Small intestine (tissue), 7 donors: ENCODE results near the gene FBXW9. TPM values are rescaled to one million over a fixed set of nuclear protein-coding genes. Genes with fewer than 3 reads are reported as not detected.

Experiments
- DNase-seq, 2 donors: peaks; one replicate each; pipeline versions ENCODE4 v3.0.0 to v3.0.0-alpha.2; 2013
- FAIRE-seq: peaks from 2 replicates; lab custom pipeline; 2012; peaks lifted over from hg19 to GRCh38; lab: Jason Lieb, UNC
- H3K27ac ChIP-seq, 3 donors: one replicate each; pipeline ENCODE4 v1.5.1; 2013; ENCODE audit warnings: low read length in 2 of 3, mild to moderate bottlenecking in 2 of 3, control low read depth in 1 of 3, inconsistent platforms in 1 of 3, low read depth in 1 of 3, moderate library complexity in 1 of 3
- H3K27me3 ChIP-seq, 3 donors: one replicate each; pipeline ENCODE4 v1.6.1; 2013; ENCODE audit warnings: low read length in 3 of 3, inconsistent platforms in 1 of 3; ENCODE audit not compliant: control insufficient read depth in 3 of 3, insufficient read depth in 3 of 3
- H3K36me3 ChIP-seq, 3 donors: one replicate each; pipeline ENCODE4 v1.6.1; 2013; ENCODE audit warnings: low read length in 3 of 3, inconsistent platforms in 1 of 3, low read depth in 1 of 3, mild to moderate bottlenecking in 1 of 3, moderate library complexity in 1 of 3; ENCODE audit not compliant: control insufficient read depth in 3 of 3, insufficient read depth in 2 of 3
- H3K4me1 ChIP-seq, 3 donors: one replicate each; pipeline ENCODE4 v1.6.1; 2013; ENCODE audit warnings: low read length in 2 of 3, inconsistent platforms in 1 of 3, low read depth in 1 of 3, mild to moderate bottlenecking in 1 of 3, moderate library complexity in 1 of 3; ENCODE audit not compliant: control insufficient read depth in 3 of 3, insufficient read depth in 2 of 3
- H3K4me3 ChIP-seq, 3 donors: one replicate each; pipeline ENCODE4 v1.5.1; 2013; ENCODE audit warnings: low read length in 3 of 3, control low read depth in 1 of 3, inconsistent platforms in 1 of 3, low read depth in 1 of 3, mild to moderate bottlenecking in 1 of 3, moderate library complexity in 1 of 3
- H3K9me3 ChIP-seq, 2 donors: one replicate each; pipeline ENCODE4 v1.6.1; 2013; ENCODE audit warnings: low read depth in 1 of 2, low read length in 1 of 2; ENCODE audit not compliant: control insufficient read depth in 2 of 2, insufficient read depth in 1 of 2
- WGBS, 3 donors: extraction: QIAGEN DNeasy Blood & Tissue Kit; methylation state at CpG; one replicate each; pipeline ENCODE4 v1.1.7; 2013; 5-methylcytosine and 5-hydroxymethylcytosine counted together
- polyA plus RNA-seq, 4 donors: library from polyadenylated mRNA; stranded (reverse) in 3 of 4; unstranded in 1 of 4; fragments of 200-250 nt in 3 of 4; fragments of 120-200 nt in 1 of 4; gene quantifications; one replicate each; pipeline versions ENCODE4 v1.2.1 to v1.2.3, GENCODE V29; 2013
- donor health status: healthy with polysubstance abuse.
- donor health status: control.
- donor health status: control.
- donor health status: Bipolar disorder and iron deficiency.
- donor health status: healthy.

The FBXW9 gene
- polyA plus RNA-seq, 4 donors = 4.5 to 11.8 (median 7.2) TPM

DNA sequence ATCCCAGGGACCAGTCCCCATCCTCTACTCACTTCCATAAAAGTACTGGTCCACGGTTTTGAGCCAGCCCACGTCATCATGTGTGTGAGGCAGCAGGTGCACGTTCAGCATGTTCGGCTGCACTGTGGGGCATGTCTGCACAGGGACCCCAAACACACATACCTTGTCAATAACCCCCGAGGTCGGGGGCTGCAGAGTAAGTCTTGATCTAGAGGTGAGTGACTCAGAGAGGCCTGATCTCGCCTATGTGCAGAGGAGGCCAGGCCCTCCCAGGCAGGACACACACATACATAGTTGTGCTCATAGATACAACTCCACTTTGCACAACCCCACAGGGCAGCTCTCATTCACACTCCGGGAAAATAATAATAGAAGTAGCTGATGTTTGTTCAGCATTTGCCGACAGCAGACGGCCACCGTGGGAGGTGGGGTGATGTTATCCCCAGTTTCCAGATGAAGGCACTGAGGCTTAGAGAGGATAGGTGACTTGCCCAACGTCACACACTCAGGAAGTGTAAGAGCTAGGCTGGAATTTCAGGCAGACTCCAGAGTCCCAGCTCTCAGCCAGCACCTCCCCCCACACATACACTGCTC is 30.7 kb downstream of the FBXW9 start:
- WGBS, 3 donors = 44 to 48% (median 47%) methylated on average over 12 of the region's 12 CpGs
- Histone ChIP-seq H3K27me3 (no peaks in the 10 kb centered on the region), H3K36me3 (peaks cover 2 to 66% (median 7%) of the 10 kb centered on the region in 3 donors), H3K9me3 (no peaks in the 10 kb centered on the region), H3K4me1 (peaks cover 10 to 22% (median 12%) of the 10 kb centered on the region in 3 donors), H3K27ac (peak overlapping the region in 1 of 3 donors; percentile 66), H3K4me3 (peak overlapping the region; percentile 77 to 83 (median 82))
- FAIRE-seq (no peak), DNase-seq (no peak)

DNA sequence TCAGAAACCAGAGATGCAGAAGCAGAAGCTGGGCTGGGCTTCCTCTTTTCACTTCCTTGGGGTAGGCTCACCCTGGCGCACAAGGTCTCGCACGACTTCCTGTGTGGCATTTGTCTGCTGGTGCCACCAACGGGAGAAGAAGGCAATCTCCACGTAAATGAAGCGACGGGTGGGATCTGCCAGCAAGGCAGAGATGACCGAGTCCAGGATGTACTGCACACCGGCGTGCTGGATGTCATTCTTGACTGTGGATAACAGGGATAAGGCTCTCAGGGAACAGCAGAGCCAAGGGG is 31.2 kb downstream of the FBXW9 start:
- H3K27me3 ChIP-seq = no peaks in the 10 kb centered on the region
- no peak for DNase-seq
- peaks cover 2 to 64% (median 7%) of the 10 kb centered on the region in 3 donors for H3K36me3 ChIP-seq
- FAIRE-seq = no peak
- peaks cover 9 to 17% (median 12%) of the 10 kb centered on the region in 3 donors for H3K4me1 ChIP-seq
- no peaks in the 10 kb centered on the region for H3K9me3 ChIP-seq
- no peak overlapping the region for H3K4me3 ChIP-seq
- 69 to 93% (median 81%) methylated on average over 10 of the region's 10 CpGs for WGBS, 3 donors
- H3K27ac ChIP-seq = peak overlapping the region in 1 of 3 donors; percentile 66

DNA sequence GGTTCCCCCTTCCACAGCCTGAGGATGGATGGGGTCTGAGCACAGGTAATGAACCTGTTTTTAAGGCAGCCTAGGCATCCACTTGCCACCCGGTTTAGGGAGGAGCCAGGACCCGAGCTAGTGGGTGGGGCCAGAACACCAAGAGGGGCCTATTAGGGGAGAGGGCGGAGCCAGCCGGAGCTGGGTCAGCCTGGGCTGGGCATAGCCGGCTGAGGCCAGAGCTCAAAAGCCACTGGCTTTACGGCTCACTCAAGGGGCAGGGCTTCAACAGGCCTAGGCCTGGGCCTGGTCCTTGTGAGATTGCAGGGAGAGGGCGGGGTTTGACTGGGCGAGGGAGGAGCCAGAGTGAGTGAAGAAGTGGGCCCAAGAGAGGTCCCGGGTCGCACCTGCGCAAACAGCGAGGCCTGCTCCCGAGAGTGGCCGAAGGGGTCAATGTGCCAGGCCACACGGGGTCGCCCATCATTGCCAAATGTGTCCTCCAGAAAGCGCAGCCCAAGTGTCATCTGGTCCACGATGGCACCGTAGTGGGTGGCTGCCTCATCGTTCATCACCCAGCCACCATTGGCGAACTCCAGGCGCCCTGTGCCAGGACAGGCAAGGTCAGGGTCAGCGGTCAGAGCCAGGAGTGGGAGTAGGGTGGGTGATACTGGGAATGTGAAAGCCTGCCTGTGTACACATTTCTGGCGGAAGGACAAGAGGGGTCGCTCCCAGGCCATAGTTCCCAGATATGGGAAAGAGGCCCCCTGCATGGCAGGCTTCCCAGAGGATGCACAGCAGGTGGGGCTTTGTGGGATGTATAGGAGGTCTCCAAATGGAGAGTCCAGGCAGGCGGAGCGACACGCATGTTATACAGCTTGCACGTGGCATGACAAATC is 31.8 kb downstream of the FBXW9 start:
- peak overlapping the region in 1 of 3 donors; percentile 66 for H3K27ac ChIP-seq
- H3K27me3 ChIP-seq = no peaks in the 10 kb centered on the region
- 84 to 87% (median 84%) methylated on average over 29 of the region's 29 CpGs for WGBS, 3 donors
- H3K9me3 ChIP-seq = no peaks in the 10 kb centered on the region
- no peak for DNase-seq
- FAIRE-seq = no peak
- peaks cover 7 to 16% (median 12%) of the 10 kb centered on the region in 3 donors for H3K4me1 ChIP-seq
- no peak overlapping the region for H3K4me3 ChIP-seq
- H3K36me3 ChIP-seq = peaks cover 2 to 68% (median 7%) of the 10 kb centered on the region in 3 donors

DNA sequence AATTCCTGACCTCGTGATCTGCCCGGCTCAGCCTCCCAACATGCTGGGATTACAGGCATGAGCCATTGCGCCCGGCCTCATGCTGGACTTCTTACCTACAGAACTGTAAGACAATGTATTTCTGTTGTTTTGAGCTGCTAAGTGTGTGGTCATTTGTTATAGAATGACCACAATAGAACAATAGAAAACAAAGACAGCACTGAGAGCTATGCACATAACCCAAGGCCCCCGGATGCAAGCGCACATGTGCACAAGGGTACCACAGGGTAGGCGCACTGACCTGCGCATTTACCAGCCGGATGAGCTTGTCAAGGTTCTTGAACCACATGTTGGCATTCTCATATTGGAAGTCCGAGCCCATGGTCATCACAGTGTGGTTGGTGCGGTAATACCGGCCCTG is 35.5 kb downstream of the FBXW9 start:
- DNase-seq (no peak), FAIRE-seq (no peak)
- 94 to 96% (median 95%) methylated on average over 12 of the region's 12 CpGs for WGBS, 3 donors
- H3K9me3 ChIP-seq = no peaks in the 10 kb centered on the region
- H3K4me1 ChIP-seq = peaks cover 0 to 3% (median 2%) of the 10 kb centered on the region in 3 donors
- H3K27me3 ChIP-seq = no peaks in the 10 kb centered on the region
- no peak overlapping the region for H3K4me3 ChIP-seq
- no peak overlapping the region for H3K27ac ChIP-seq
- peaks cover 7 to 78% (median 8%) of the 10 kb centered on the region in 3 donors for H3K36me3 ChIP-seq

DNA sequence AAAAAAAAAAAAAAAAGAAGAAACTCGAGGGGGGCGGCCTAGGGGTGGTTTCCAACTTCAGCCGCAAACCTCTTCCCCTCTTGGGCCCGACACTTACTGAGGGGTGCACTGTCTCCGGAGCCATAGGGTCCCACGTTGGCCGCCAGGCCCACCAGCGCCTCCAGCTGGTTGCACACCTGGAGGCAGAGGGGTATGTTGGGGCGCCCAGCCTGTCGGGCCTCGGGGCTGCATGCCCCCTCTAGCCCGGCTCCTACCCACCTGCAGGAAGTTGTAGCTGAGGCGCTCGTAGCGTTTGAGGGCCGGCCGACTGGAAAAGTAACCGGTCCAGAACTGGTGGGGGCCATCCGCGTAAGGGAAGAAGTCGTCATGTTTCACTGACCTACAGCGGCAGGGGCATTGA is 38.5 kb downstream of the FBXW9 start:
- DNase-seq (no peak), FAIRE-seq (no peak)
- Histone ChIP-seq H3K27me3 (no peaks in the 10 kb centered on the region), H3K27ac (no peak overlapping the region), H3K36me3 (peaks cover 4 to 73% (median 11%) of the 10 kb centered on the region in 3 donors), H3K9me3 (no peaks in the 10 kb centered on the region), H3K4me1 (no peaks in the 10 kb centered on the region), H3K4me3 (no peak overlapping the region)
- 96 to 99% (median 96%) methylated on average over 20 to 22 of the region's 22 CpGs for WGBS, 3 donors

DNA sequence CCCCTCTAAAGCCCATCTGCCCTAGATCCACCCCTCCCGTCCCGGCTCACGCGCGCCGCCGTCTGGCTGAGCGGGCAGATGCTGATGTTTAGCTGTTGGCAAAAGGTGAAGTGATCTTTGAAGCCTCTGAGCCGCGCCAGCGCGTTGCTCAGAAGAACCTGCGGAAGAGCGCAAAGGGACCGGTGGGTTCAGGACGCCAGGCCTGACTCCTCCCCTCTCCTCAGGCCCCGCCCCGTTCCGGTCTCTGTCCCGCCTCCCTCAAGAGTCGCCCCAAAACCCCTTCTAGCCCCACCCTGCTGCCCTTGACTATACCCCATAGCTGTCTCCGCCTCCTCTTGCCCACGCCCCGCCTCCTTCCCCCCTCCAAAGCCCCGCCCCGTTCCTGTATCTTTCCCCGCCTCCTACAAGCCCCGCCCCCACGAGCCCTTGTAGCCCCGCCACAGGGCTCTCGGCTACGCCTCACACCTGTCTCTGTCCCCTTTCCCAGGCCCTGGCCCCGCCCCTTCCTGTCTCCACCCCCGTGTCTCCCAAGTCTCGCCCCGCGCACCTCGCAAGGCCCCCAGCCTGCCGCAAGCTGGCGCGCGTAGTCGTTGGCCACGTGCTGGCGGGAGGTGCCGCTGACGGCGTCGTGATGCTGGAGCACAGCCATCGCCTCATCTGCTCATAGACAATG is 39.4 kb downstream of the FBXW9 start:
- Histone ChIP-seq H3K36me3 (peaks cover 4 to 69% (median 10%) of the 10 kb centered on the region in 3 donors), H3K27me3 (no peaks in the 10 kb centered on the region), H3K27ac (no peak overlapping the region), H3K9me3 (no peaks in the 10 kb centered on the region), H3K4me3 (no peak overlapping the region), H3K4me1 (no peaks in the 10 kb centered on the region)
- FAIRE-seq (no peak), DNase-seq (no peak)
- WGBS, 3 donors = 76 to 90% (median 86%) methylated on average over 47 to 50 of the region's 50 CpGs

DNA sequence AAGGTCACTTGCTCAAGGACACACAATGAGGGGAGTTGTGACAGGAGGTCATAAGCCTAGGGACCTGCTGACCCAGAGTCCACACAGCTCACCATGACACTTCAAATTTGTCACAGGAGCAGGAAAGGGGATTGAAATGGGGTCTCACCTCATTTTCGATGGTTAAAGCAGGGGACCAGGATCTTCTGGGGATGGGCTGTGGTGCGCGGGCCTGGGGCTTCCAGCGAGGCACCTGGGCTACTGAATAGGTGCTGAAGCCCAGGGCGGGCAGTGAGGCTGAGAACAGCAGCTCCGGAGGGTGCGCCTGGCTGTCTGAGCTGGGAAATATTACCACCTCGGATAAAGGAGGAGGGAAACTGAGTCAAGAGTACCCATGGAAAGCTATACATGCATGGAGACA is 40.9 kb downstream of the FBXW9 start:
- Histone ChIP-seq H3K4me1 (no peaks in the 10 kb centered on the region), H3K36me3 (peaks cover 0 to 63% (median 9%) of the 10 kb centered on the region in 3 donors), H3K27ac (no peak overlapping the region), H3K9me3 (no peaks in the 10 kb centered on the region), H3K4me3 (no peak overlapping the region), H3K27me3 (no peaks in the 10 kb centered on the region)
- FAIRE-seq = no peak
- DNase-seq = no peak
- 94 to 96% (median 96%) methylated on average over 8 of the region's 8 CpGs for WGBS, 3 donors

DNA sequence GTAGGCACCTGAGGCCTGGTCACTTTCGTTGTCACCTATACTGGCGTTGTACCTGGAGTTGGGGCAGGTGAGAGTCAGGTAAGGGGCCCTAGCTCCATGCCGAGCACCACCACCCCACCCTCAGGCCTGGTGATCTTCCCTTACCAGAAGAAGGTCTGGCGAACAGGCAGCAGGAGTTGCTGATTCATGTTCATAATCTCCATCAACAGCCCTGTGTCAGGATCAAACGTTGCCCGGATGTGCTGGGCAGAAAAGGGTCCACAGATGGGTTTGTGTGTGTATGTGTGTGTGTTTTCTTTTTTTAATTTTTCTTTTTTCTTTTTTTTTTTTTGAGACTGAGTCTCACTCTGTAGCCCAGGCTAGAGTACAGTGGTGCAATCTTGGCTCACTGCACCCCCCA is 44.2 kb downstream of the FBXW9 start:
- WGBS, 3 donors = 90 to 95% (median 93%) methylated on average over 6 of the region's 6 CpGs
- H3K4me1 ChIP-seq = peaks cover 0 to 4% (median 0%) of the 10 kb centered on the region in 3 donors
- no peak overlapping the region for H3K4me3 ChIP-seq
- FAIRE-seq (no peak), DNase-seq (no peak)
- H3K9me3 ChIP-seq = no peaks in the 10 kb centered on the region
- peaks cover 0 to 43% (median 3%) of the 10 kb centered on the region in 3 donors for H3K36me3 ChIP-seq
- no peaks in the 10 kb centered on the region for H3K27me3 ChIP-seq
- no peak overlapping the region for H3K27ac ChIP-seq
